MM.1S (cell line): ENCODE results near the gene RAI1.

Source experiments
- DNase-seq: peaks from one replicate; pipeline ENCODE4 v3.0.0-alpha.2; 2015
- H2AFZ ChIP-seq: fragments of 300-600 bp; sonication (generic); 2 replicates; pipeline ENCODE4 v1.6.0; 2016; ENCODE audit warnings: antibody characterized with exemption, low read length
- H3F3A ChIP-seq: fragments of 300-600 bp; sonication (generic); 2 replicates; pipeline ENCODE4 v1.6.1; 2016; ENCODE audit warnings: mild to moderate bottlenecking, antibody characterized with exemption, low read length, moderate library complexity, mixed read lengths; ENCODE audit not compliant: insufficient read depth
- H3K27ac ChIP-seq: fragments of 300-600 bp; sonication (generic); 2 replicates; pipeline ENCODE4 v1.5.1; 2016; ENCODE audit warnings: mild to moderate bottlenecking, low read length
- H3K27me3 ChIP-seq: fragments of 300-600 bp; sonication (generic); replicated peaks from 2 replicates; pipeline ENCODE4 v1.6.0; 2016; ENCODE audit warnings: low read length; ENCODE audit not compliant: insufficient read depth
- H3K36me3 ChIP-seq: fragments of 300-600 bp; sonication (generic); replicated peaks from 2 replicates; pipeline ENCODE4 v1.6.1; 2016; ENCODE audit warnings: mild to moderate bottlenecking, low read length, mixed read lengths; ENCODE audit not compliant: insufficient read depth
- H3K4me1 ChIP-seq: fragments of 300-600 bp; sonication (generic); 2 replicates; pipeline ENCODE4 v1.6.1; 2016; ENCODE audit warnings: low read length, mixed read lengths
- H3K4me2 ChIP-seq: fragments of 300-600 bp; sonication (generic); 2 replicates; pipeline ENCODE4 v1.6.0; 2016; ENCODE audit warnings: low read depth, low read length
- H3K4me3 ChIP-seq: fragments of 300-600 bp; sonication (generic); 2 replicates; pipeline ENCODE4 v1.5.1; 2016; ENCODE audit warnings: low read length, mixed read lengths
- H3K79me2 ChIP-seq: fragments of 300-600 bp; sonication (generic); 2 replicates; pipeline ENCODE4 v1.6.1; 2016; ENCODE audit warnings: mixed run types, low read length, mixed read lengths
- H3K9ac ChIP-seq: fragments of 300-600 bp; sonication (generic); 2 replicates; pipeline ENCODE4 v1.6.1; 2016; ENCODE audit warnings: low read length, mixed read lengths
- H3K9me2 ChIP-seq: fragments of 300-600 bp; sonication (generic); replicated peaks from 2 replicates; pipeline ENCODE4 v1.6.1; 2016; ENCODE audit warnings: mild to moderate bottlenecking, low read length, mixed read lengths; ENCODE audit not compliant: insufficient read depth
- H3K9me3 ChIP-seq: fragments of 300-600 bp; sonication (generic); replicated peaks from 2 replicates; pipeline ENCODE4 v1.6.1; 2016; ENCODE audit warnings: mild to moderate bottlenecking, low read length, mixed read lengths; ENCODE audit not compliant: insufficient read depth
- H4K20me1 ChIP-seq: fragments of 300-600 bp; sonication (generic); 2 replicates; pipeline ENCODE4 v1.6.1; 2016; ENCODE audit warnings: mild to moderate bottlenecking, low read length, moderate library complexity, mixed read lengths; ENCODE audit not compliant: insufficient read depth
- CTCF ChIP-seq: fragments of 300-600 bp; sonication (generic); IDR thresholded peaks from 2 replicates; pipeline ENCODE4 v1.5.1; 2016; ENCODE audit warnings: antibody characterized with exemption, low read length, mixed read lengths
- EZH2 ChIP-seq: fragments of 300-600 bp; sonication (generic); optimal IDR thresholded peaks from 2 replicates; pipeline ENCODE3; 2017; ENCODE audit warnings: low read depth, mild to moderate bottlenecking, antibody characterized with exemption, low read length, mixed read lengths
- EZH2phosphoT487 ChIP-seq: fragments of 300-600 bp; sonication (generic); IDR thresholded peaks from 2 replicates; pipeline ENCODE4 v1.6.1; 2018; ENCODE audit warnings: antibody characterized with exemption, low read length

RAI1 gene

GRCh38 chr17:17698869-17699351 lies 17.7 kb downstream of the RAI1 start:
- no peak for DNase-seq
- H4K20me1 ChIP-seq: no peaks in the 10 kb centered on the region; the same call in 1 of the 2 replicates
- no peaks in the 10 kb centered on the region for H3K9me3 ChIP-seq
- no peak overlapping the region for H3K4me2 ChIP-seq
- H3K36me3 ChIP-seq: no peaks in the 10 kb centered on the region
- H3K4me3 ChIP-seq: no peak overlapping the region
- H3F3A ChIP-seq: 0 out of 2 replicates have a peak, but pooled peaks cover 1% of the 10 kb centered on the region
- H3K4me1 ChIP-seq: peaks cover 4% of the 10 kb centered on the region
- H3K27me3 ChIP-seq: no peaks in the 10 kb centered on the region
- no peaks in the 10 kb centered on the region for H3K9me2 ChIP-seq
- no peak overlapping the region for H3K9ac ChIP-seq
- no peak overlapping the region for H2AFZ ChIP-seq
- peaks cover 93% of the 10 kb centered on the region for H3K79me2 ChIP-seq
- no peak overlapping the region for H3K27ac ChIP-seq
- TF ChIP-seq EZH2 (no peak), CTCF (no peak), EZH2phosphoT487 (no peak)

- Histone ChIP-seq H3K9ac (no peak overlapping the region), H3K4me2 (no peak overlapping the region), H3K36me3 (no peaks in the 10 kb centered on the region), H4K20me1 (no peaks in the 10 kb centered on the region; the same call in 1 of the 2 replicates), H3K9me2 (no peaks in the 10 kb centered on the region), H3K4me1 (no peaks in the 10 kb centered on the region), H3K4me3 (no peak overlapping the region), H3K9me3 (no peaks in the 10 kb centered on the region), H3K27me3 (no peaks in the 10 kb centered on the region), H3K27ac (no peak overlapping the region), H2AFZ (no peak overlapping the region), H3K79me2 (peaks cover 94% of the 10 kb centered on the region), H3F3A (no peaks in the 10 kb centered on the region)
- no peak for TF ChIP-seq EZH2phosphoT487
- TF ChIP-seq EZH2: no peak
- no peak for TF ChIP-seq CTCF
- DNase-seq: no peak
Measured at GRCh38 chr17:17699491-17699890, 18.2 kb downstream of the RAI1 start.

- H4K20me1 ChIP-seq: no peaks in the 10 kb centered on the region; the same call in 1 of the 2 replicates
- TF ChIP-seq EZH2 (no peak), CTCF (no peak)
- H2AFZ ChIP-seq: no peak overlapping the region
- peaks cover 93% of the 10 kb centered on the region for H3K79me2 ChIP-seq
- H3K27ac ChIP-seq: no peak overlapping the region
- no peaks in the 10 kb centered on the region for H3K9me2 ChIP-seq
- H3K36me3 ChIP-seq: no peaks in the 10 kb centered on the region
- H3K4me2 ChIP-seq: no peak overlapping the region
- no peak overlapping the region for H3K4me3 ChIP-seq
- no peaks in the 10 kb centered on the region for H3K4me1 ChIP-seq
- no peaks in the 10 kb centered on the region for H3K9me3 ChIP-seq
- H3F3A ChIP-seq: no peaks in the 10 kb centered on the region
- no peak for DNase-seq
- no peaks in the 10 kb centered on the region for H3K27me3 ChIP-seq
- H3K9ac ChIP-seq: no peak overlapping the region
Measured at GRCh38 chr17:17700251-17700969, 19.2 kb downstream of the RAI1 start.
